ENCODE measurements around the gene HAS3.
A peak's percentile ranks its signal among the peaks of the same experiment; 100 is the strongest.

The HAS3 gene

GRCh38 chr16:69111876-69112230, 6.4 kb downstream of the HAS3 start:
- Histone ChIP-seq H4K20me1 (ENCODE audit: insufficient read depth, low read length, poor library complexity, severe bottlenecking) (no peaks in the 10 kb centered on the region), H3K9me3 (ENCODE audit: insufficient read depth, low read depth, low read length) (no peaks in the 10 kb centered on the region), H3K4me2 (ENCODE audit: low read depth, low read length, poor library complexity, severe bottlenecking) (no peak overlapping the region), H3K36me3 (ENCODE audit: insufficient read depth, low read length) (peaks cover 10% of the 10 kb centered on the region; the same call in 1 of the 2 replicates), H3K9me2 (replicated peaks; ENCODE audit: low read depth, low read length) (no peaks in the 10 kb centered on the region), H3K4me3 (ENCODE audit: low read length, poor library complexity, severe bottlenecking) (no peak overlapping the region), H3K27me3 (ENCODE audit: insufficient read depth, low read length, poor library complexity, severe bottlenecking) (no peaks in the 10 kb centered on the region), H3K4me1 (ENCODE audit: insufficient read depth, low read length, poor library complexity, severe bottlenecking) (no peaks in the 10 kb centered on the region), H3F3A (ENCODE audit: low read depth) (no peaks in the 10 kb centered on the region), H3K9ac (ENCODE audit: low read depth, low read length, poor library complexity, severe bottlenecking) (no peak overlapping the region), H3K79me2 (ENCODE audit: insufficient read depth, low read length) (no peaks in the 10 kb centered on the region), H2AFZ (ENCODE audit: low read length) (no peak overlapping the region)
- TF ChIP-seq CTCF (conservative IDR thresholded peaks at IDR 0.05; ENCODE audit: low read length) (no peak), EZH2phosphoT487 (IDR thresholded peaks at IDR 0.05; ENCODE audit: borderline replicate concordance) (no peak)

GRCh38 chr16:69112285-69113129, 7.1 kb downstream of the HAS3 start:
- Histone ChIP-seq H4K20me1 (ENCODE audit: insufficient read depth, low read length, poor library complexity, severe bottlenecking) (no peaks in the 10 kb centered on the region), H3K36me3 (ENCODE audit: insufficient read depth, low read length) (peaks cover 13% of the 10 kb centered on the region; the same call in 1 of the 2 replicates), H3K4me1 (ENCODE audit: insufficient read depth, low read length, poor library complexity, severe bottlenecking) (no peaks in the 10 kb centered on the region), H3K4me2 (ENCODE audit: low read depth, low read length, poor library complexity, severe bottlenecking) (no peak overlapping the region), H2AFZ (ENCODE audit: low read length) (no peak overlapping the region), H3K9ac (ENCODE audit: low read depth, low read length, poor library complexity, severe bottlenecking) (no peak overlapping the region), H3K9me2 (replicated peaks; ENCODE audit: low read depth, low read length) (no peaks in the 10 kb centered on the region), H3K9me3 (ENCODE audit: insufficient read depth, low read depth, low read length) (no peaks in the 10 kb centered on the region), H3K27me3 (ENCODE audit: insufficient read depth, low read length, poor library complexity, severe bottlenecking) (no peaks in the 10 kb centered on the region), H3F3A (ENCODE audit: low read depth) (no peaks in the 10 kb centered on the region), H3K79me2 (ENCODE audit: insufficient read depth, low read length) (no peaks in the 10 kb centered on the region), H3K4me3 (ENCODE audit: low read length, poor library complexity, severe bottlenecking) (no peak overlapping the region)
- no peak for TF ChIP-seq EZH2phosphoT487 (IDR thresholded peaks at IDR 0.05; ENCODE audit: borderline replicate concordance)
- peak; percentile 80 for TF ChIP-seq CTCF (conservative IDR thresholded peaks at IDR 0.05; ENCODE audit: low read length)

GRCh38 chr16:69113216-69113615, 7.8 kb downstream of the HAS3 start:
- Histone ChIP-seq H3K4me2 (ENCODE audit: low read depth, low read length, poor library complexity, severe bottlenecking) (no peak overlapping the region), H3K9me2 (replicated peaks; ENCODE audit: low read depth, low read length) (no peaks in the 10 kb centered on the region), H3K4me1 (ENCODE audit: insufficient read depth, low read length, poor library complexity, severe bottlenecking) (no peaks in the 10 kb centered on the region), H3F3A (ENCODE audit: low read depth) (no peaks in the 10 kb centered on the region), H3K27me3 (ENCODE audit: insufficient read depth, low read length, poor library complexity, severe bottlenecking) (no peaks in the 10 kb centered on the region), H3K4me3 (ENCODE audit: low read length, poor library complexity, severe bottlenecking) (no peak overlapping the region), H4K20me1 (ENCODE audit: insufficient read depth, low read length, poor library complexity, severe bottlenecking) (no peaks in the 10 kb centered on the region), H3K36me3 (ENCODE audit: insufficient read depth, low read length) (peaks cover 20% of the 10 kb centered on the region; the same call in 1 of the 2 replicates), H3K9me3 (ENCODE audit: insufficient read depth, low read depth, low read length) (no peaks in the 10 kb centered on the region), H3K79me2 (ENCODE audit: insufficient read depth, low read length) (no peaks in the 10 kb centered on the region), H3K9ac (ENCODE audit: low read depth, low read length, poor library complexity, severe bottlenecking) (no peak overlapping the region), H2AFZ (ENCODE audit: low read length) (no peak overlapping the region)
- TF ChIP-seq EZH2phosphoT487 (IDR thresholded peaks at IDR 0.05; ENCODE audit: borderline replicate concordance) = no peak
